SU-DHL-6 (cell line): ENCODE results near the gene KSR2.

Source experiments
- CTCF ChIP-seq: fragments of 200-600 bp; sonication (generic); IDR thresholded peaks from one replicate; pipeline ENCODE4 v1.5.1; 2017; ENCODE audit warnings: antibody characterized with exemption, mild to moderate bottlenecking, low read length, moderate library complexity; ENCODE audit not compliant: insufficient read depth, poor library complexity, severe bottlenecking
- EZH2phosphoT487 ChIP-seq: fragments of 200-600 bp; sonication (generic), shearing (Covaris generic); conservative IDR thresholded peaks from 2 replicates; pipeline ENCODE4 v1.6.1; 2018; ENCODE audit warnings: mild to moderate bottlenecking, antibody characterized with exemption, low read length, moderate library complexity, mixed read lengths

DNA sequence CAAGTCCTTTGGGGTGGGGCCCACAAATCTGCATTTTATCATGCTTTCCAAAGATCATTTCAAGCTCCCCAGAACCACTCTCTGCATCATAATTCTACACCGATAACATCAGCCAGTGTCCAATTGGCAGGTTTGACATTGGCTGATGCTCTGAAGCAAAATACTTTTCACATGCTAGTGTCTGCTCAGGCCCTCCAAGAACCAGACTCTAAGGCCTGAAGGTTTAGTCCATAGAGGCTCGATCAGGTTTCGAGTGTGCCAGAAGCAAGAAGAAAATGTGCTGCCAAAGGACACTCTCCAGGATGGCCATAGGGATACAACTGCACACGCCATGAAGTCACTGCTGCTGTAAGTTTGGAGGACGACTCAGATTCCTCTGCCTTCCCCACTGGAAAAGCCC is 280.3 kb downstream of the KSR2 start:
- TF ChIP-seq CTCF (no peak), EZH2phosphoT487 (no peak)
